ENCODE results near the gene HSCB.
"Not testable (repeated sequence)": the region's sequence is repeated elsewhere in the genome, so short reads cannot be mapped to it uniquely, and the experiment has no call there.

The HSCB gene

DNA sequence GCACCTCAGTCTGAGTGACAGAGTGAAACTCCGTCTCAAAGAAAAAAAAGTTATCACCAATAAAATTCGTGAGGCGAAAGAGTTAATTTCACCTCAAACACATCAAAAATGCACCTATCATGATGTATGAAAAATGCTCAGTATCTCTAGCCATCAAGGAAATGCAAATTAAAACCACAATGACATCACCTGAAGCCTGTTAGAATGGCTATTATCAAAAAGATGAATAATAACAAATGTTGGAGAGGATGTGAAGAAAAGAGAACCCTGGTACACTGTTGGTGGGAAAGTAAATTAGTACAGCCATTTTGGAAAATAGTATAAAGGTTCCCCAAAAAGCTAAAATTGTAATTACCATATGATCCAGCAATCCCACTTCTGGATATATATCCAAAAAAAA is 23.8 kb upstream of the HSCB start:
- H3K4me1 ChIP-seq (ENCODE audit: insufficient read depth, low read length) = no peaks in the 10 kb centered on the region
- H3K9me3 ChIP-seq (ENCODE audit: low read length) = no peaks in the 10 kb centered on the region
- H3K27me3 ChIP-seq (ENCODE audit: insufficient read depth, low read length) = no peaks in the 10 kb centered on the region
- peaks cover 21% of the 10 kb centered on the region for H3K36me3 ChIP-seq (ENCODE audit: insufficient read depth, low read length)
- H3K4me3 ChIP-seq (ENCODE audit: low read length) = no peak overlapping the region
- H2AFZ ChIP-seq (ENCODE audit: low read depth, low read length) = no peak overlapping the region

DNA sequence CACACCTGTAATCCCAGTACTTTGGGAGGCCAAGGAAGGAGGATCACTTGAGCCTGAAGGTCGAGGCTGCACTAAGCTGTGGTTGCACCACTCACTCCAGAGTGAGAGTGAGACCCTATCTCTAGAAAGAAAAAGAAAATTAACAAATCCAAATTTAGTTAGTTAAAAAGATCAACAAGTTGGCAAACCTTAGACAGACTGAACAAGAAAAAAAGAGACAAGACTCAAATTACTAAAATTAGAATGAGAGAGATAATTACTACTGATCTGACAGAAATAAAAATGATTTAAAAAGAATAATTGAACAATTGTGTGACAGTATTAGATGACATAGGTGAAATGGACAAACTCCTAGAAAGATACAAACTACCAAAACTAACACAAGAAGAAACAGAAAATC is 13.8 kb upstream of the HSCB start:
- Histone ChIP-seq H3K9me3 (ENCODE audit: low read length) (no peaks in the 10 kb centered on the region), H3K4me1 (ENCODE audit: insufficient read depth, low read length) (no peaks in the 10 kb centered on the region), H3K36me3 (ENCODE audit: insufficient read depth, low read length) (peaks cover 25% of the 10 kb centered on the region), H3K27me3 (ENCODE audit: insufficient read depth, low read length) (no peaks in the 10 kb centered on the region), H2AFZ (ENCODE audit: low read depth, low read length) (no peak overlapping the region), H3K4me3 (ENCODE audit: low read length) (no peak overlapping the region)

DNA sequence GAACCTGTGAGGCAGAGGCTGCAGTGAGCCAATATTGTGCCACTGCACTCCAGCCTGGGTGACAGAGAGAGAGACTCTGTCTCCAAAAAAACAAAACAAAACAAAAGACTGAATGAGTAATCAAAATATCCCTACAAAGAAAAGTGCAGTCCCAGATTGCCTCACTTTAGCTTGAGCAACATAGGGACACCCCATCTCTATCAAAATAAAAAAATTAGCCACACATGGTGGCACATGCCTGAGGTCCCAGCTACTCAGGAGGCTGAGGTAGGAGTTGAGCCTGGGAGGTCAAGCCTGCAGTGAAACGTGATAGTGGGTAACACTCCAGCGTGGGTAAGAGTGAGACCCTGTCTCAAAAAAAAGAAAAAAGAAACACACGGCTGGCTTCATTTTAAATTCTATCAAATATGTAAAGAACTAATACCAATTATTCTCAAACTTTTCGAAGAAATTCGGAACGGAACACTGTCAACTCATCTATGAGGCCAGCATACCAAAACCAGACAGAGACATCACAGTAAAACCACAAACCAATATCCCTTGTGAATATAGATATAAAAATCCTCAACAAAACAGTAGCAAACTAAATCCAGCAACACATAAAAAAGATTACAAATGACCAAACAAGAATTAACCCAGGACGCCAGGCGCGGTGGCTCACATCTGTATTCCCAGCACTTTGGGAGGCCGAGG is 13.1 kb upstream of the HSCB start:
- no peak overlapping the region for H3K4me3 ChIP-seq (ENCODE audit: low read length)
- H3K36me3 ChIP-seq (ENCODE audit: insufficient read depth, low read length) = peaks cover 23% of the 10 kb centered on the region
- H3K9me3 ChIP-seq (ENCODE audit: low read length) = no peaks in the 10 kb centered on the region
- H2AFZ ChIP-seq (ENCODE audit: low read depth, low read length) = no peak overlapping the region
- H3K4me1 ChIP-seq (ENCODE audit: insufficient read depth, low read length) = no peaks in the 10 kb centered on the region
- no peaks in the 10 kb centered on the region for H3K27me3 ChIP-seq (ENCODE audit: insufficient read depth, low read length)

DNA sequence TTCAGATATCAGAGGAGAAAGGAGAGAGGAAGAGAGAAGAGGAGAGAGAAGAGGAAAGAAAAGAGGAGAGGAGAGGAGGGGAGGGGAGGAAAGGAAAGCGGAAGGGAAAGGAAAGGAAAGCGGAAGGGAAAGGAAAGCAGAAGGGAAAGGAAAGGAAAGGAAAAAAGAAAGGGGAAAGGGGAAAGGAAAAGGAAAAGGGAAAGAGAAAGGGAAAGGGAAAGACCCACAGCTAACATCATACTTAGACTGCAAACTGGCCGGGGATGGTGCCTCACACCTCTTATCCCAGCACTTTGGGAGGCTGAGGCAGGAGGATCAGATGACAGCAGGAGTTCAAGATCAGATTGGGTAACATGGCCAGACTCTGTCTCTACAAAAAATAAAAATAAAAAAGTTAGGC is 11.7 kb upstream of the HSCB start:
- no peaks in the 10 kb centered on the region for H3K27me3 ChIP-seq (ENCODE audit: insufficient read depth, low read length)
- H3K36me3 ChIP-seq (ENCODE audit: insufficient read depth, low read length) = peaks cover 22% of the 10 kb centered on the region
- H3K4me3 ChIP-seq (ENCODE audit: low read length) = no peak overlapping the region
- no peaks in the 10 kb centered on the region for H3K9me3 ChIP-seq (ENCODE audit: low read length)
- no peaks in the 10 kb centered on the region for H3K4me1 ChIP-seq (ENCODE audit: insufficient read depth, low read length)
- no peak overlapping the region for H2AFZ ChIP-seq (ENCODE audit: low read depth, low read length)

DNA sequence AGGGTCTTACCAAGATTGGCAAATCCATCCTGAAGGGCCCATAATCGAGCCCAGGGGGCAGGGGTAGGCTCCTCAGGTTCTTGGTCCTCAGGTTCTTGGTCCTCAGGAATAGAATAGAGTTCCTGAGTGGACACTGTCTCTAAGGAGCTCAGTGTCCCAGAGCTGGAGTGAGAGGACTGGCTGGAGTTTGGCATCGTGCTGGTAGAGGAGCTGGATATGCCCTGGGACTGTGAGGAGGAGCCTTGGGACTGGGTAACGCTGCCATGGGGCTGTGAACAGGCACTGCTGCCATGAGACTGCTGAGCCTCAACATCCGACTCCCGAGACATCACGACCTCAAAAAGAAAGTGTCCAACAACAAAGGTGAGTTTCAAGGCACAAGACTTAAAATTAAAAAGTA is 7.4 kb upstream of the HSCB start:
- peaks cover 16% of the 10 kb centered on the region for H3K36me3 ChIP-seq (ENCODE audit: insufficient read depth, low read length)

DNA sequence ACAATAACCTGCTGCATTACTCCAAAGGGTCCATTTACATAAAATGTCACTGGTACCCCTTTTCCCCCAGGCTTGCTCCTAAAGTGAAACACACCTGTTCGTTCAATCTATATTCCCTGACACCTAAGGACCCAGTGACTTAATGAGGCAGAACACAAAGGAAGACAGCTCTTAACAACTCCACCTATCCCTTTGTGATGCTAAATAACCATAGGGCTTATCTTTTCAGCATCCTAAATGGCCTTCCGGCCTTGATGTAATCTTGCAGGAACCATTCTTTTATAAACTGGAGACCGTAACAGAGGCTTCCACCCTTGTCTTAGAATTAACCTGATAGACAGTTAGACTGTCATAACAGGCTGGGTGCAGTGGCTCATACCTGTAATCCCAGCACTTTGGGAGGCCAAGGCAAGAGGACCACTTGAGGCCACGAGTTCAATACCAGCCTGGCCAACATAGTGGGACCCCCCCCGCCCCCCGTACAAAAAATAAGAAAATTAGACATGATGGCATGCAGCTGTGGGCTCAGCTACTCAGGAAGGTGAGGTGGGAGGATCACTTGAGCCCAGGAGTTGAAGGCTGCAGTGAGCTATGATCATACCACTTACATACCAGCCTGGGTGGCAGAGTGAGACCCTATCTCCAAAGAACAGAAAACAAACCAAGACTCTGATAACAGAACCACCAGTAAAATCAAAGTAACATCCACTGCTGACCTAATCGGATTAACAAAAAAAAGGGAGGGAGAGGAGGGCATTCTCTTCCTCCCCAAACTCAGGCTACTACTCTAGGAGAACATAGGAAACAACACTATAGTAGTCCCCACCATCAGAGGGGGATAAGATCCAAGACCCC is 5.3 kb upstream of the HSCB start:
- no peaks in the 10 kb centered on the region for H3K27me3 ChIP-seq (ENCODE audit: insufficient read depth, low read length)
- H3K4me3 ChIP-seq (ENCODE audit: low read length) = no peak overlapping the region
- H2AFZ ChIP-seq (ENCODE audit: low read depth, low read length) = no peak overlapping the region
- H3K9me3 ChIP-seq (ENCODE audit: low read length) = no peaks in the 10 kb centered on the region
- no peaks in the 10 kb centered on the region for H3K4me1 ChIP-seq (ENCODE audit: insufficient read depth, low read length)
- H3K36me3 ChIP-seq (ENCODE audit: insufficient read depth, low read length) = peaks cover 12% of the 10 kb centered on the region

More for the DNA sequence above, 7.4 kb upstream of the HSCB start:
- Histone ChIP-seq H3K4me1 (ENCODE audit: insufficient read depth, low read length) (no peaks in the 10 kb centered on the region), H3K4me3 (ENCODE audit: low read length) (no peak overlapping the region), H2AFZ (ENCODE audit: low read depth, low read length) (no peak overlapping the region), H3K27me3 (ENCODE audit: insufficient read depth, low read length) (no peaks in the 10 kb centered on the region), H3K9me3 (ENCODE audit: low read length) (no peaks in the 10 kb centered on the region)

DNA sequence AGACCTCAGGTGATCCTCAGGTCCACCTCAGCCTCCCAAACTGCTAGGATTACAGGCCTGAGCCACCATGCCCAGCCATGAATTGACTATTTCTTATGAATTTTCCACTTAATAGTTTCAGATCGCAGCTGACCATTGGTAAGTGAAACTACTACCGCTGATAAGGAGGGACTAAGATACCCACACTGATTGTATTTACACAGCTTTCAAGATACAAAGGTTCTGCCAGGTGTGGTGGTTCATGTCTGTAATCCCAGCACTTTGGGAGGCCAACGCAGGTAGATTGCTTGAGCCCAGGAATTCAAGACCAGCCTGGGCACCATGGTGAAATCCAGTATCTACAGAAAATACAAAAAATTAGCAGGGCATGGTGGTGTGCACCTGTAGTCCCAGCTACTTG is 4.1 kb upstream of the HSCB start:
- H3K36me3 ChIP-seq (ENCODE audit: insufficient read depth, low read length) = peaks cover 8% of the 10 kb centered on the region
- H3K4me3 ChIP-seq (ENCODE audit: low read length) = no peak overlapping the region
- H3K27me3 ChIP-seq (ENCODE audit: insufficient read depth, low read length) = no peaks in the 10 kb centered on the region
- H3K4me1 ChIP-seq (ENCODE audit: insufficient read depth, low read length) = peaks cover under 1% of the 10 kb centered on the region
- no peak overlapping the region for H2AFZ ChIP-seq (ENCODE audit: low read depth, low read length)
- no peaks in the 10 kb centered on the region for H3K9me3 ChIP-seq (ENCODE audit: low read length)

DNA sequence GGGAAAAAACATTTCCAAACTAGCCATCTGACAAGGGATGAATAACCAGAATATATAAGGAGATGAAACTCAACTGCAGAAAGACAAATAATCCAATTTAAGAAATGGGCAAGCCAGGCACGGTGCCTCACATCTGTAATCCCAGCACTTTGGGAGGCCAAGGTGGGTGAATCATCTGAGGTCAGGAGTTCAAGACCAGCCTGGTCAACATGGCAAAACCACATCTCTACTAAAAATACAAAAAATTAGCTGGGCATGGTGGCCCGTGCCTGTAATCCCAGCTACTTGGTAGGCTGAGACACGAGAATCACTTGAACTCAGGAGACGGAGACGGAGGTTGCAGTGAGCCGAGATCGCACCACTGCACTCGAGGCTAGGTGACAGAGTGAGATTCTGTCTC is 3.0 kb upstream of the HSCB start:
- not testable (repeated sequence) for H3K9me3 ChIP-seq (ENCODE audit: low read length); H3K36me3 ChIP-seq (ENCODE audit: insufficient read depth, low read length); H3K4me3 ChIP-seq (ENCODE audit: low read length); H3K27me3 ChIP-seq (ENCODE audit: insufficient read depth, low read length); H2AFZ ChIP-seq (ENCODE audit: low read depth, low read length)
- H3K4me1 ChIP-seq (ENCODE audit: insufficient read depth, low read length) = peaks cover 11% of the 10 kb centered on the region

DNA sequence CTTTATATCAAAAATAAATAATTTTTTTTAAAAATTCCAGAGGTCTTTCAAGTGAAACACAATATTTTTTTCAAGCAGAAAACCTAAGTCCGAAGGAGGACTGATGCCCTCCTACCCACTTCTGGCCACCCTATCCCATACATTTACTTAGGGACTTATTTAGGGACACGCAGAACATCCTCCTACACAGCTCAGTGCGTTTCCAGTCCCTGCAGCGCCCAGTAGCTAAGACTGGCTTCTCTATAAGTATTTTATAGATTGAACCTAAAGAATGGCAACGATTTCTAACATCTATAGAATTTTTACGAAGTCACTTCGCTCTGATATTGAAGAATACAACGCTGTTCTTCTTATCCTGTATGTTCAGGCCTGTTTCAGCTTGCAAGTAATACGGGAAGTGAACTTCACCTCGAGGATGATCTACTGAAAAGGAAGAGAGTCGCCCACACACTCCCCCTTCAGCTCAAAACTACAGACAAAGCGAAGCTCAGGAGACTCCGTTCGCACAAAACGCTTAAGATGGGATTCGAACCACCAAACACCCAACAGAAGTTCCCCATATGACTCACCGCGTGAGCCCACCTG is 547 bp upstream of the HSCB start:
- Histone ChIP-seq H3K4me1 (ENCODE audit: insufficient read depth, low read length) (peaks cover 12% of the 10 kb centered on the region), H2AFZ (ENCODE audit: low read depth, low read length) (peak overlapping the region; percentile 68), H3K27me3 (ENCODE audit: insufficient read depth, low read length) (no peaks in the 10 kb centered on the region), H3K9me3 (ENCODE audit: low read length) (no peaks in the 10 kb centered on the region), H3K4me3 (ENCODE audit: low read length) (peak overlapping the region; percentile 65), H3K36me3 (ENCODE audit: insufficient read depth, low read length) (peaks cover 20% of the 10 kb centered on the region)

DNA sequence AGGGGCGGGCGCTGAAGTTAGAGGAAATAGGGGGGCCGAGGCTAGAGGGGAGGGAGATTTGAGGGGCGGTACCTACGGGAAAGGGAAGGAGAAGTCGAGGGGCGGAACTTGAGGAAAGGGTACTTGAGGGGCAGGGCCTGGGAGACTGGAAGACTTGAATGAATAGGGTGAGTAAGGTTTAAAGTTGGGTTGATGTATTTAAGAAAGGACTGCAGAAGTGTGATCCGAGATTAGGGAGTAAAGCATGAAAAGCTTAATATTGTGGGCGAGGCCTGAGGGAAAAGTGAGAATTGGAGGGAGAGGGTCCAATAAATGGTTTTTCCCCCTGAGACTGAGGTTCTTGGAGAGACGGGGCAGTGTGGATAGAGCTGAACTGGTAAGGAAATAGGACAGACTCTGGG is 723 bp downstream of the HSCB start:
- Histone ChIP-seq H3K9me3 (ENCODE audit: low read length) (no peaks in the 10 kb centered on the region), H3K36me3 (ENCODE audit: insufficient read depth, low read length) (peaks cover 31% of the 10 kb centered on the region), H3K27me3 (ENCODE audit: insufficient read depth, low read length) (no peaks in the 10 kb centered on the region), H3K4me3 (ENCODE audit: low read length) (peak overlapping the region; percentile 65), H2AFZ (ENCODE audit: low read depth, low read length) (peak overlapping the region; percentile 68), H3K4me1 (ENCODE audit: insufficient read depth, low read length) (peaks cover 12% of the 10 kb centered on the region)

DNA sequence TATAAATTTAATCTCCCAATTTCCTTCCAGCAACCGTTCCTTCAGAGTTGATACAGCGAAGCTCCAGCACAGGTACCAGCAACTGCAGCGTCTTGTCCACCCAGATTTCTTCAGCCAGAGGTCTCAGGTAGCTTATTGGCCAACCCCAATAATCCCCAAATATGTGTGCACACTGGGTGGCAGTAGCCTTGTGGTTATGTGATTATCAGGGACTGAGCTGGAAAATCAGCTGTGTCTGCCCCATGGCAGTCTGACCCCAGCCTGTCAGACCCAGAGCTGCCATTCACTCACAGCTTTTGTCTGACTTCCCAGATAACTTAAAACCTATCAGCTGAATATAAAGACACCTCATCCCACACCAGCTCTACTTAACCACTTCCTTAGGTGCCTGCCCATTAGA is 2.0 kb downstream of the HSCB start:
- H3K4me1 ChIP-seq (ENCODE audit: insufficient read depth, low read length) = peaks cover 12% of the 10 kb centered on the region
- no peaks in the 10 kb centered on the region for H3K27me3 ChIP-seq (ENCODE audit: insufficient read depth, low read length)
- H3K9me3 ChIP-seq (ENCODE audit: low read length) = no peaks in the 10 kb centered on the region
- no peak overlapping the region for H2AFZ ChIP-seq (ENCODE audit: low read depth, low read length)
- peaks cover 39% of the 10 kb centered on the region for H3K36me3 ChIP-seq (ENCODE audit: insufficient read depth, low read length)
- no peak overlapping the region for H3K4me3 ChIP-seq (ENCODE audit: low read length)

DNA sequence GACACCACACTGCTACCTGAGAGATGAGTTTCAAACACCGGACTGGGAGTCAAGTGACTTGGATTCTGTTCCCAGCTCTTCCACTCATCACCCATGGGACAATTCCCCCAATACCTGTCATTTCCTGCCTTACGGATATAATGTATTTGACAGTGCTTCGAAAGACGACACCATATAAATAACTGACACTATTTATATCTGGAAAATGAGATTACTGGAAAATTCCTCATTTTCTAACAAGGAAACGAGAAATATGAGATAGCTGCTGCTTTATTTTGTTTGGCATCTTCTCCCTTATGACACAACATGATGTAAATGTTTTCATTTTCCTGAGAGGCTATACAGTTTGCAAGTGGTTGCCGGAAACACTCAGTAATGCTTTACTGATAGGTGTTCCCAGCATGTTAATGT is 8.6 kb downstream of the HSCB start:
- Histone ChIP-seq H3K4me3 (ENCODE audit: low read length) (no peak overlapping the region), H3K36me3 (ENCODE audit: insufficient read depth, low read length) (peaks cover 49% of the 10 kb centered on the region), H3K27me3 (ENCODE audit: insufficient read depth, low read length) (no peaks in the 10 kb centered on the region), H3K4me1 (ENCODE audit: insufficient read depth, low read length) (no peaks in the 10 kb centered on the region), H3K9me3 (ENCODE audit: low read length) (no peaks in the 10 kb centered on the region), H2AFZ (ENCODE audit: low read depth, low read length) (no peak overlapping the region)

DNA sequence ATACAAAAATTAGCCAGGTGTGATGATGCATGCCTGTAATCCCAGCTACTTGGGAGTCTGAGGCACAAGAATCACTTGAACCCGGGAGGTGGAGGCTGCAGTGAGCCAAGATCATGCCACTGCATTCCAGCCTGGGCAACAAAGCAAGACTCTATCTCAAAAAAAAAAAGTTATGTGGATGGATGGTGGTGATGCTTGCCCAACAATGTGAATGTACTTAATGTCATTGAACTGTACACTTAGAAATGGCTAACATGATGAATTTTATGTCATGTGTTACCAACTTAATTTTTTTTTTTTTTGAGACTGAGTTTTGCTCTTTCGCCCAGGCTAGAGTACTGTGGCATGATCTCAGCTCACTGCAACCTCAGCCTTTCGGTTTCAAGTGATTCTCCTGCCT is 12.7 kb downstream of the HSCB start:
- H2AFZ ChIP-seq (ENCODE audit: low read depth, low read length); H3K4me3 ChIP-seq (ENCODE audit: low read length); H3K27me3 ChIP-seq (ENCODE audit: insufficient read depth, low read length); H3K4me1 ChIP-seq (ENCODE audit: insufficient read depth, low read length); H3K9me3 ChIP-seq (ENCODE audit: low read length): not testable (repeated sequence)
- H3K36me3 ChIP-seq (ENCODE audit: insufficient read depth, low read length) = peaks cover 19% of the 10 kb centered on the region

Measured in neuron (in vitro differentiated cells).